ENCODE results near the gene ISM2.

DNA sequence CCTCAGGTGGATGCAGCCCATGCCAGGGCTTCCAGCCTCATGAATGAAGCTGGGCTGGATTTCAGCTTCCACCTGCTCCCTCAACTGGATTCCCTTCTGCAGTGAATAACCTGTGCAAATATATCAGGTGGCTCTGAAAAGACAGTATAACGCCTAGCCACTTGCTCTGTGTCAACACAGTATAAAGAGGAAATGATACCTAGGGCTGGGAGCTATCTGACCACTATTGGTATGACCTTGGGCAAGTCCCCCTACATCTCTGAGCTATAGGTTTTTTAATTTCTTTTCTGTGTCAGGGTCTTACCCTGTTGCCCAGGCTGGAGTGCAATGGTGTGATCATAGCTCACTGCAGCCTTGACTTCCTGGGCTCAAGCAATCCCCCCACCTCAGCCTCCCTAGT is 19.8 kb downstream of the ISM2 start:
- TF ChIP-seq, protein P1, sequence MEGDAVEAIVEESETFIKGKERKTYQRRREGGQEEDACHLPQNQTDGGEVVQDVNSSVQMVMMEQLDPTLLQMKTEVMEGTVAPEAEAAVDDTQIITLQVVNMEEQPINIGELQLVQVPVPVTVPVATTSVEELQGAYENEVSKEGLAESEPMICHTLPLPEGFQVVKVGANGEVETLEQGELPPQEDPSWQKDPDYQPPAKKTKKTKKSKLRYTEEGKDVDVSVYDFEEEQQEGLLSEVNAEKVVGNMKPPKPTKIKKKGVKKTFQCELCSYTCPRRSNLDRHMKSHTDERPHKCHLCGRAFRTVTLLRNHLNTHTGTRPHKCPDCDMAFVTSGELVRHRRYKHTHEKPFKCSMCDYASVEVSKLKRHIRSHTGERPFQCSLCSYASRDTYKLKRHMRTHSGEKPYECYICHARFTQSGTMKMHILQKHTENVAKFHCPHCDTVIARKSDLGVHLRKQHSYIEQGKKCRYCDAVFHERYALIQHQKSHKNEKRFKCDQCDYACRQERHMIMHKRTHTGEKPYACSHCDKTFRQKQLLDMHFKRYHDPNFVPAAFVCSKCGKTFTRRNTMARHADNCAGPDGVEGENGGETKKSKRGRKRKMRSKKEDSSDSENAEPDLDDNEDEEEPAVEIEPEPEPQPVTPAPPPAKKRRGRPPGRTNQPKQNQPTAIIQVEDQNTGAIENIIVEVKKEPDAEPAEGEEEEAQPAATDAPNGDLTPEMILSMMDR (IDR thresholded peaks at IDR 0.05), result no peak
- TF ChIP-seq POLR2A (IDR thresholded peaks at IDR 0.05), result no peak

Measured in stomach (tissue), 4 donors.